Measurements from ENCODE around the gene LRFN3.

DNA sequence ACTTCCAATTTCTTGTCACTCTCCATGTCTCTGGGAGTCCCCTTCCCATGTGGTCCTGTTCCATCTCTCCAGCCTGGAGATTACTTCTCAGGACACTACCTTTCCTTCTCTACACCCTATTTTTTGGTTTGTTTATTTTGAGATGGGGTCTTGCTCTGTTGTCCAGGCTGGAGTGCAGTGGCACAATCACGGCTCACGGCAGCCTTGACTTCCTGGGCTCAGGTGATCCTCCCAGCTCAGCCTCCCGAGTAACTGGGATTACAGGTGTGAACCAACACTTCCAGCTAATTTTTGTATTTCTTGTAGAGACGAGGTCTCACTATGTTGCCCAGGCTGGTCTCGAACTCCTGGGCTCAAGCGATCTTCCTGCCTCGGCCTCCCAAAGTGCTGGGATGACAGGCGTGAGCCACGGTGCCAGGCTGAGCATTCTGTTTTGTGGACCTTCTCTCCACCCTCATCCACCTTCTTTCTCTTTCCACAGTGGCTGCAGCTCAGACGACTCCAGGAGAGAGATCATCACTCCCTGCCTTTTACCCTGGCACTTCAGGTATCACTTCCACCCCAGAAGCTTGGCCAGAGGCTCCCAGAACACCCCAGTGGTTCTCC lies 33.2 kb upstream of the LRFN3 start:
- TF ChIP-seq, protein P1, sequence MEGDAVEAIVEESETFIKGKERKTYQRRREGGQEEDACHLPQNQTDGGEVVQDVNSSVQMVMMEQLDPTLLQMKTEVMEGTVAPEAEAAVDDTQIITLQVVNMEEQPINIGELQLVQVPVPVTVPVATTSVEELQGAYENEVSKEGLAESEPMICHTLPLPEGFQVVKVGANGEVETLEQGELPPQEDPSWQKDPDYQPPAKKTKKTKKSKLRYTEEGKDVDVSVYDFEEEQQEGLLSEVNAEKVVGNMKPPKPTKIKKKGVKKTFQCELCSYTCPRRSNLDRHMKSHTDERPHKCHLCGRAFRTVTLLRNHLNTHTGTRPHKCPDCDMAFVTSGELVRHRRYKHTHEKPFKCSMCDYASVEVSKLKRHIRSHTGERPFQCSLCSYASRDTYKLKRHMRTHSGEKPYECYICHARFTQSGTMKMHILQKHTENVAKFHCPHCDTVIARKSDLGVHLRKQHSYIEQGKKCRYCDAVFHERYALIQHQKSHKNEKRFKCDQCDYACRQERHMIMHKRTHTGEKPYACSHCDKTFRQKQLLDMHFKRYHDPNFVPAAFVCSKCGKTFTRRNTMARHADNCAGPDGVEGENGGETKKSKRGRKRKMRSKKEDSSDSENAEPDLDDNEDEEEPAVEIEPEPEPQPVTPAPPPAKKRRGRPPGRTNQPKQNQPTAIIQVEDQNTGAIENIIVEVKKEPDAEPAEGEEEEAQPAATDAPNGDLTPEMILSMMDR (IDR thresholded peaks at IDR 0.05; ENCODE audit: insufficient read depth, low read depth, low read length), result no peak
- no peak for TF ChIP-seq EZH2 (IDR thresholded peaks at IDR 0.05; ENCODE audit: insufficient read depth, low read length)

Measured in astrocyte (in vitro differentiated cells and primary cell).